Cardiac muscle cell (in vitro differentiated cells and primary cell): ENCODE data around the gene RAB32. TPM values are rescaled to one million over a fixed set of nuclear protein-coding genes. Genes with fewer than 3 reads are reported as not detected.

ENCODE experiments used
- DNase-seq, 2 donors: peaks; one replicate each; pipeline versions ENCODE4 v3.0.0 to v3.0.0-alpha.2; 2010 to 2017; ENCODE audit warnings: low read depth in 1 of 2, low spot score in 1 of 2
- H3K27ac ChIP-seq: fragments of 200-600 bp; sonication (generic); 2 replicates; pipeline ENCODE4 v1.5.1; 2016
- H3K27me3 ChIP-seq: fragments of 200-600 bp; sonication (generic); 2 replicates; pipeline ENCODE4 v1.6.0; 2016; ENCODE audit warnings: control low read depth
- H3K36me3 ChIP-seq: fragments of 200-600 bp; sonication (generic); 2 replicates; pipeline ENCODE4 v1.5.1; 2016; ENCODE audit warnings: control low read depth
- H3K4me1 ChIP-seq: fragments of 200-600 bp; sonication (generic); 2 replicates; pipeline ENCODE4 v1.8.1; 2017; ENCODE audit warnings: low read depth, mild to moderate bottlenecking, mixed run types
- H3K4me3 ChIP-seq: fragments of 200-600 bp; sonication (generic); 2 replicates; pipeline ENCODE4 v1.5.1; 2016; ENCODE audit warnings: mild to moderate bottlenecking
- H3K9me3 ChIP-seq: fragments of 200-600 bp; sonication (generic); 2 replicates; pipeline ENCODE4 v1.5.1; 2017; ENCODE audit warnings: low read depth, mild to moderate bottlenecking, control low read depth
- CTCF ChIP-seq: IDR thresholded peaks from 2 replicates; pipeline ENCODE4 v1.5.1; 2012; ENCODE audit warnings: low read depth, mild to moderate bottlenecking, low read length
- polyA plus RNA-seq: library from polyadenylated mRNA; unstranded; fragments of >200 nt; fragmentation: Nextera tagmentation; extraction: Ambion mirVana; gene quantifications from 2 replicates; pipeline ENCODE4 v1.2.1, GENCODE V29; 2016
- total RNA-seq: library from RNA; depleted of rRNA; stranded (reverse); fragments of >200 nt; gene quantifications from 2 replicates; pipeline ENCODE4 v1.2.3, GENCODE V29; 2016

Gene RAB32
- total and polyA plus RNA-seq, 2 experiments from 2014 or later, result 6.8 to 18.3 TPM

- H3K4me1 ChIP-seq, result no peaks in the 10 kb centered on the region
- no peaks in the 10 kb centered on the region for H3K36me3 ChIP-seq
- H3K4me3 ChIP-seq, result no peak overlapping the region
- no peaks in the 10 kb centered on the region for H3K9me3 ChIP-seq
- no peak overlapping the region for H3K27ac ChIP-seq
- DNase-seq, result no peak
- no peak for TF ChIP-seq CTCF
- no peaks in the 10 kb centered on the region for H3K27me3 ChIP-seq
Observed at GRCh38 chr6:146593986-146594385, 50.4 kb downstream of the RAB32 start.

- Histone ChIP-seq H3K9me3 (no peaks in the 10 kb centered on the region), H3K36me3 (no peaks in the 10 kb centered on the region), H3K27ac (no peak overlapping the region), H3K27me3 (no peaks in the 10 kb centered on the region), H3K4me1 (no peaks in the 10 kb centered on the region), H3K4me3 (no peak overlapping the region)
- no peak for TF ChIP-seq CTCF
- no peak for DNase-seq
Observed at GRCh38 chr6:146594495-146594894, 50.9 kb downstream of the RAB32 start.

GRCh38 chr6:146595972-146596731 lies 52.5 kb downstream of the RAB32 start:
- peak in 1 of 2 donors; percentile 20 for DNase-seq
- no peaks in the 10 kb centered on the region for H3K27me3 ChIP-seq
- no peak overlapping the region for H3K27ac ChIP-seq
- H3K9me3 ChIP-seq, result no peaks in the 10 kb centered on the region
- H3K36me3 ChIP-seq, result no peaks in the 10 kb centered on the region
- no peaks in the 10 kb centered on the region for H3K4me1 ChIP-seq
- no peak for TF ChIP-seq CTCF
- H3K4me3 ChIP-seq, result no peak overlapping the region

GRCh38 chr6:146598772-146599405 lies 55.3 kb downstream of the RAB32 start, which contains the start of gene ADGB:
ADGB (plus strand) TSS chr6:146598972; CDS start chr6:146599041, 69 bp downstream.
- no peaks in the 10 kb centered on the region for H3K36me3 ChIP-seq
- H3K27ac ChIP-seq, result no peak within 1 kb of the TSS
- TF ChIP-seq CTCF, result no peak
- H3K9me3 ChIP-seq, result no peaks in the 10 kb centered on the region
- peak; percentile 75 to 80 for DNase-seq
- H3K4me1 ChIP-seq, result no peaks in the 10 kb centered on the region
- peak within 1 kb of the TSS; percentile 27 for H3K4me3 ChIP-seq
- no peaks in the 10 kb centered on the region for H3K27me3 ChIP-seq

- Histone ChIP-seq H3K9me3 (no peaks in the 10 kb centered on the region), H3K27ac (no peak overlapping the region), H3K27me3 (no peaks in the 10 kb centered on the region), H3K36me3 (no peaks in the 10 kb centered on the region), H3K4me1 (no peaks in the 10 kb centered on the region), H3K4me3 (no peak overlapping the region)
- DNase-seq, result no peak
- TF ChIP-seq CTCF, result no peak
Observed at GRCh38 chr6:146601352-146601751, 57.7 kb downstream of the RAB32 start.
